Kidney (tissue), 14 donors: ENCODE results near the gene LCE1D. TPM values are rescaled to one million over a fixed set of nuclear protein-coding genes. Genes with fewer than 3 reads are reported as not detected.

ENCODE experiments used
- DNase-seq, 5 donors: peaks; one replicate each; pipeline ENCODE4 v3.0.0-alpha.2; 2013 to 2020
- FAIRE-seq: peaks from 2 replicates; lab custom pipeline; 2012; peaks lifted over from hg19 to GRCh38; lab: Jason Lieb, UNC
- H3K27ac ChIP-seq, 2 donors: one replicate each; pipeline ENCODE4 v1.7.0; 2013; ENCODE audit warnings: low read depth in 2 of 2, low read length in 2 of 2, inconsistent platforms in 1 of 2
- H3K27me3 ChIP-seq: one replicate; pipeline ENCODE4 v1.7.1; 2013; ENCODE audit warnings: low read length, inconsistent platforms; ENCODE audit not compliant: control insufficient read depth, insufficient read depth
- H3K36me3 ChIP-seq, 3 donors: one replicate each; pipeline versions ENCODE4 v1.7.0 to v1.7.1; 2013; ENCODE audit warnings: low read length in 3 of 3, control low read depth in 1 of 3, inconsistent platforms in 1 of 3; ENCODE audit not compliant: insufficient read depth in 3 of 3, control insufficient read depth in 2 of 3
- H3K4me1 ChIP-seq, 3 donors: one replicate each; pipeline versions ENCODE4 v1.7.0 to v1.7.1; 2013; ENCODE audit warnings: low read length in 3 of 3, inconsistent platforms in 1 of 3, low read depth in 1 of 3; ENCODE audit not compliant: control insufficient read depth in 2 of 3, insufficient read depth in 2 of 3
- H3K4me3 ChIP-seq, 3 donors: one replicate each; pipeline versions ENCODE4 v1.7.0 to v1.8.1; 2013; ENCODE audit warnings: low read length in 3 of 3, control low read depth in 1 of 3, inconsistent platforms in 1 of 3
- H3K9ac ChIP-seq, 3 donors: one replicate each; pipeline versions ENCODE4 v1.7.0 to v1.7.1; 2013; ENCODE audit warnings: low read length in 3 of 3, control low read depth in 1 of 3, inconsistent platforms in 1 of 3
- H3K9me3 ChIP-seq, 3 donors: one replicate each; pipeline versions ENCODE4 v1.7.0 to v1.7.1; 2013; ENCODE audit warnings: low read length in 3 of 3, control low read depth in 1 of 3, inconsistent platforms in 1 of 3; ENCODE audit not compliant: control insufficient read depth in 2 of 3, insufficient read depth in 1 of 3
- intact Hi-C: fragments of 100-400 bp; cut with DNase I; formaldehyde crosslinking; loops from one replicate; pipeline ENCODE4 v1.11.1; 2022
- polyA plus RNA-seq: library from polyadenylated mRNA; stranded (reverse); fragments of 350-450 nt; fragmentation: Illumina TruSeq; extraction: RNeasy Lipid Tissue Mini Kit (QIAGEN cat#74804); gene quantifications from one replicate; pipeline ENCODE4 v1.2.3, GENCODE V29; 2014; ENCODE audit warnings: low read depth, low replicate concordance; ENCODE audit not compliant: insufficient read depth
- total RNA-seq: library from RNA; stranded (reverse); fragmentation: NEBNext Ultra II Directional; extraction: Animal tissue kit (Norgen Biotek cat#: 25700); gene quantifications from one replicate; pipeline ENCODE4 v1.2.1, GENCODE V29; 2021
- TF ChIP-seq, protein P1 (sequence below): IDR thresholded peaks from 3 replicates; pipeline ENCODE4 v1.5.1; 2012; ENCODE audit warnings: mild to moderate bottlenecking, moderate library complexity, borderline replicate concordance; ENCODE audit not compliant: insufficient read depth; ENCODE audit errors: extremely low read depth
- donor health status: control.
- donor health status: control.
- donor health status: control.
- donor health status: control.
- donor health status: control.
- donor health status: DM: yes; HTN: yes; CAD: no.
- donor health status: Normal renal cell carcinoma (clear cell type).

The LCE1D gene
- total and polyA plus RNA-seq, 2 donors from 2014 or later: not detected

DNA sequence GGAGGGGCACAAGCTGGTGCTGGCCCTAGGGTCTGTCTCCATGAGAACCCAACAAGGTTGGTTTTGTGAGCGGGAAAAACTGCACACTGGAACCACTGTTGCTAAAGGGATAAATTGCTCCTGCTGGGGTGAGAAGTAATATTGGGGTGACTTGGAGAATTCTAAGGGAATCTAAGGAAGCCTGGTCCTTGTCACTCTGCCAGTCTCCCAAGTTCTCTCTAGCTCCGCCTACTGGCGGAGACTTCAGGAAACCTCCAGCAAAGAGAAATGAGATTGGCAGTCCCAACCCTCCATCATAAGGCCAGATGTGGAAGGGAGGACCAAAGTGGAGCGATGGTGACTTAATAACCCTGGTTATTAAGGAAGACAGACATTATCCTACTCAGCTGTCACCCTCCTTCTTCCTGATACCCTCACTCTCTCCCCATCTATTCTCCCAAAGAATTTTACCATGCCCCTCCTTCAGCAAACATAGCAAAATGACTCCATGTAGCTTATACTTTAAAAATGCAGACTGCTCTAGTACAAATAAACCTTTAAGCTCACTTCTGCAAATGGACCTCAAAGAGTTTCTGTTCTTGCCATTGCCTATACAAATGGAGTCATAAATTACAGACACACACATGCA lies 18.9 kb upstream of the LCE1D start:
- Histone ChIP-seq H3K4me1 (no peaks in the 10 kb centered on the region), H3K27ac (no peak overlapping the region), H3K27me3 (no peaks in the 10 kb centered on the region)

GRCh38 chr1:152783095-152783494 lies 13.4 kb upstream of the LCE1D start:
- DNase-seq: no peak
- Histone ChIP-seq H3K9ac (no peak overlapping the region), H3K9me3 (no peaks in the 10 kb centered on the region), H3K27ac (no peak overlapping the region), H3K27me3 (no peaks in the 10 kb centered on the region), H3K4me3 (no peak overlapping the region), H3K36me3 (no peaks in the 10 kb centered on the region), H3K4me1 (no peaks in the 10 kb centered on the region)
- TF ChIP-seq, protein P1, sequence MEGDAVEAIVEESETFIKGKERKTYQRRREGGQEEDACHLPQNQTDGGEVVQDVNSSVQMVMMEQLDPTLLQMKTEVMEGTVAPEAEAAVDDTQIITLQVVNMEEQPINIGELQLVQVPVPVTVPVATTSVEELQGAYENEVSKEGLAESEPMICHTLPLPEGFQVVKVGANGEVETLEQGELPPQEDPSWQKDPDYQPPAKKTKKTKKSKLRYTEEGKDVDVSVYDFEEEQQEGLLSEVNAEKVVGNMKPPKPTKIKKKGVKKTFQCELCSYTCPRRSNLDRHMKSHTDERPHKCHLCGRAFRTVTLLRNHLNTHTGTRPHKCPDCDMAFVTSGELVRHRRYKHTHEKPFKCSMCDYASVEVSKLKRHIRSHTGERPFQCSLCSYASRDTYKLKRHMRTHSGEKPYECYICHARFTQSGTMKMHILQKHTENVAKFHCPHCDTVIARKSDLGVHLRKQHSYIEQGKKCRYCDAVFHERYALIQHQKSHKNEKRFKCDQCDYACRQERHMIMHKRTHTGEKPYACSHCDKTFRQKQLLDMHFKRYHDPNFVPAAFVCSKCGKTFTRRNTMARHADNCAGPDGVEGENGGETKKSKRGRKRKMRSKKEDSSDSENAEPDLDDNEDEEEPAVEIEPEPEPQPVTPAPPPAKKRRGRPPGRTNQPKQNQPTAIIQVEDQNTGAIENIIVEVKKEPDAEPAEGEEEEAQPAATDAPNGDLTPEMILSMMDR: no peak
- FAIRE-seq: no peak
- intact Hi-C loops: no loop called here

More for the DNA sequence above, 18.9 kb upstream of the LCE1D start:
- no peak overlapping the region for H3K4me3 ChIP-seq
- peaks cover 0 to 2% (median 0%) of the 10 kb centered on the region in 3 donors for H3K9me3 ChIP-seq
- no peaks in the 10 kb centered on the region for H3K36me3 ChIP-seq
- intact Hi-C loops: no loop called here
- FAIRE-seq: no peak
- DNase-seq: no peak
- TF ChIP-seq, protein P1: no peak
- no peak overlapping the region for H3K9ac ChIP-seq

GRCh38 chr1:152786077-152786476 lies 10.4 kb upstream of the LCE1D start, which contains the start of gene LCE1E:
Gene LCE1E, plus strand, starts transcription at chr1:152786257. Its CDS starts 1,043 bp downstream, at chr1:152787300.
- H3K27ac ChIP-seq: no peak within 1 kb of the TSS
- intact Hi-C loops: no loop called here
- H3K27me3 ChIP-seq: no peaks in the 10 kb centered on the region
- TF ChIP-seq, protein P1: no peak
- FAIRE-seq (no peak), DNase-seq (no peak)
- H3K36me3 ChIP-seq: no peaks in the 10 kb centered on the region
- no peak within 1 kb of the TSS for H3K9ac ChIP-seq
- H3K4me3 ChIP-seq: no peak within 1 kb of the TSS
- H3K4me1 ChIP-seq: no peaks in the 10 kb centered on the region
- H3K9me3 ChIP-seq: no peaks in the 10 kb centered on the region
